Epidermal melanocyte (primary cell): ENCODE results near the gene TRIM28.
"Not testable (repeated sequence)": the region's sequence is repeated elsewhere in the genome, so short reads cannot be mapped to it uniquely, and the experiment has no call there.

Experiments used
- DNase-seq: peaks from one replicate; pipeline ENCODE4 v3.0.0; 2011; ENCODE audit warnings: low spot score; ENCODE audit not compliant: insufficient read length

TRIM28 gene

DNA sequence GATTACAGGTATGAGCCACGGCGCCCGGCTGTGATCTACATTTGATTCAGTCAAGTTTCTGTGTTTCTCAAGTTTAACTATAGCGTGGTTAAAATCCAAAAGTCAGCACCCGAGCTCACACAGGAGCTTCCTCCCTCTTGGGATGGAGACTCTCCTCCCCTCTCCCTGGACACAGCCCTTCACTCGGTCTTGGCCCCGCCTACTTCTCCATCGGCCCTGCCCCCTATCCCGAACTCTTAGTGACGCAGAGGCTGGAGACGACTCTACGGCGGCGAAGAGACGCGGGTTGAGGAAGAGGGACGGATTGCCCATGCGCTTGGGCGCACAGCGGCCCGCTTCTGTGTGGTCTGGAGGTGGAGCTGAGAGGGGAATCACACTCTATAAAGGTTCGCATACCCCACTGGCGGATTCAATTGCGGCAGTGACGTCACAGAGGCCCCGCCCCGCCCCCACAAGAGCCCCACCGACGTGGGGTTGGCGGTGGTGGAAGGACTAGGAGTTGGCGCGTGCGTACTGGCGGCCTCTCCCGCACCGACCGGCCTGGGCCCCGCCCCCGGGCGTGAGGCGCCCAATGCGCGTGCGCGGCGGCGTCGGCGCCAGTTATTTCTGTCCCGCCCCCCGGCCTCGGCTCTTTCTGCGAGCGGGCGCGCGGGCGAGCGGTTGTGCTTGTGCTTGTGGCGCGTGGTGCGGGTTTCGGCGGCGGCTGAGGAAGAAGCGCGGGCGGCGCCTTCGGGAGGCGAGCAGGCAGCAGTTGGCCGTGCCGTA, at the start of gene TRIM28:
Gene TRIM28, plus strand, starts transcription at position 239 of the 765 bp plus-strand sequence. CDS start 694 bp downstream, outside the sequence.
- peak; percentile 98 for DNase-seq

DNA sequence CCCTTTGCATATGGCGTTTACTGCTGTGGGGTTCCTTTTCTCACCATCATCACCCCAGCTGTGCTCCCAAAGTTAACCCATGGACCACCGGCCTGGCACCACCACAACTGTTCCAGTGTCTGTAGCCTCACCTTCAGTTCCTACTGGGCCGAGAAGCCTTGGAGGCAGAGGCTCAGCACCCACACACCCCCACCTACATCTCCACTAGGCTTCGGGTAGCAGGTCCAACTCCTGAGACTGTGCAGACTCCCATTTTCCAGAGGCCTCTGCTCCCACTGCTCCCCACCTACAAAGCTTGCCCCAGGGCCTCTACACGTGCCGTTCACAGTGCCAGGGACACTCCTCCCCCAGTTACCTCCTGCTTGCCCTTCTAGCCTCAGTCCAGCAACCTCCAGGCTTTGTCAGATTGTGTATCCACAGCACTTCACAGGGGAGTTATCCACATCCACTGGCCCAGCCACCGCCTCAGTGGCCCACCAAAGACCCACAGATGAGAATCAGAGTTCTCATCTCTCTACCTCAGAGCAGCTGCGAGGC, 46.2 kb upstream of the TRIM28 start:
- DNase-seq, result no peak

DNA sequence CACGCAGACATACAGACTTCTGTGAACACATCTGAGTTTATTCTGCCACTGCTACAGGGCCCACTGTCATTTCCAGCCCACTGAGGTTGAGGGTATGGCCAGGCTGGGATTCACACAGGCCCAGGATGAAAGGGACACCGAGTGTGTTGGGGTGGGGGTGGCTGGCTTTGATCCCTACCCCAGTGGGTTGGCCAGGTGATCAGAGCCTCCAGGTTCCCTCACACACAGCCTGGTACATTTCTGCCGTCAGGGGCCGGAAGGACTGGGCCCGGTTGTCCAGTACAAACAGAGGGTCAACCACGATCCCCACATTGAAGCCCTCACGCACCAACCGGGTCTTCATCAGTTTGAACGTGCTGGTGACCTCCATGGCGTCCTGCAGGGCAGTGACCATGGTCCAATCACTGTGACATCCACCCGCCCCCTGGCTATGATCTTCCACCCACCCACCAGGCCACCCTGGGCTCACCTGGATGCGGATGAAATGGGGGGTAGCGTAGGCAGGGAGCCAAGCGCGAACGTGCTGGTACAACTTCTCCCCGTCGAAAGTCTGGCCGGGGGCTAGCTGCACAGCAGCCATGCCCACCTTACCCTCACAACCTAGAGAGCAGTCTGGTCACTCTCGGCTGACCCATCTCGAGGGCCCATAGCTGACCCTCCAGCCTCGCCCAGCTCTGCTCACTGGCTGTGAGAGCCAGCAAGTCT, 45.4 kb upstream of the TRIM28 start:
- DNase-seq, result no peak

DNA sequence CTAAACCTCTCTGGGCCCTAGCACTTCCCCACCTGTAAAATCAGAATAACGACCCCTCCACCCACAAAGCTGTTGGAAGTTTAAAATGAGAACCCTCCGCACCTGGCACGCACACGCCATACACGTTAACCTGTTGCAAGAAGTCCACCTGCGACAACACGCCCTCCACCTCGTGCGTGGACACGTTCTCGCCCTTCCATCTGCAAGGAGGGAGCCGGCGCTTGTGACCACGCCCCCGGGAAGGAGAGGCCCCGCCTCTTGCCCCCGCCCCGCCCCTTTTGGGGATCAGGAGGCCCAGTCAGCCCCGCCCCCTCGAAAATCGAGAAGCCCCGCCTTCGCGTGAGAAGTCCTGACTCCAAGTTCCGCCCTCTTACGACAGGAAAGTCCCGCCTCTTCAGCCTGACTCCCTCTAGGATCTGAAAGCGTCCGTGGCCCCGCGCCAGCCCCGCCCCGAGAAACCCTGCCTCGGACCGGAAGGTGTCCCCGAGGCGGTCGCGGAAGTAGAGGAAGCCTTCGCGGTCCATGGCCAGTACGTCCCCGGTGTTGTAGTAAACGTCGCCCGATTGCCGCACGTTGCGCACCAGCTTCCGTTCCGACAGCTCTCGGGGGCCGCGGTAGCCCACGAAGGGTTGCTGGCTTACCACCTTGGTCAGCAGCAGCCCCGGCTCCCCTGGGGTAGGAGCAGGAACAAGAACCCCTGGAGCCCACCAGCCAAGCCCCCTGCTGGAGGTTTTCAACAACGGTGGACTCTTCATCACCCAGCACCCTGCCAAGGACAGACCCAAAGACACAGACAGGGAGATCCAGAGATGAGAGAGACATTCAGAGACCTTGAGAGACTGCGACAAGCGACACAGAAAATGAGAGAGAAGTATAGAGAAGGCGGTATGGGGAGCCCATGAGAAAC, 44.6 kb upstream of the TRIM28 start:
- DNase-seq, result peak; percentile 96

DNA sequence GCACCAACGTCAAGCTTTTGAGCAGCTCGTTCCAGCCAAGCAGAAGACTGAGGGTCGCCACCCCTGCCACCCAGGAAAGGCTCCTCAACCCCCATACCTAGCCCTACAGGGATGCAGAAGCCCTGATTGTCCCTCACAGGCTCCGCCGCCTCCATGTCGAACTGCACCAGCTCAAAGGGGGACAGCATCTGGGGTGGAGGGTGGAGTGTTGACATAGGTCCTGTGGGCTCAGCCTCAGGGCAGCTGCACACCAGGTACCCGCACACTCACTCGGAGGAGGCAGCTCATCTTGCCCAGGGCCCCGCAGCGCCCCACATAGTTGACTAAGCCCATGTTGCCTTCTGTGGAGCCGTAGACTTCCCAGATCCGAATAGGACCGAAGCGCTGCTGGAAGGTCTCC, 43.6 kb upstream of the TRIM28 start:
- no peak for DNase-seq

DNA sequence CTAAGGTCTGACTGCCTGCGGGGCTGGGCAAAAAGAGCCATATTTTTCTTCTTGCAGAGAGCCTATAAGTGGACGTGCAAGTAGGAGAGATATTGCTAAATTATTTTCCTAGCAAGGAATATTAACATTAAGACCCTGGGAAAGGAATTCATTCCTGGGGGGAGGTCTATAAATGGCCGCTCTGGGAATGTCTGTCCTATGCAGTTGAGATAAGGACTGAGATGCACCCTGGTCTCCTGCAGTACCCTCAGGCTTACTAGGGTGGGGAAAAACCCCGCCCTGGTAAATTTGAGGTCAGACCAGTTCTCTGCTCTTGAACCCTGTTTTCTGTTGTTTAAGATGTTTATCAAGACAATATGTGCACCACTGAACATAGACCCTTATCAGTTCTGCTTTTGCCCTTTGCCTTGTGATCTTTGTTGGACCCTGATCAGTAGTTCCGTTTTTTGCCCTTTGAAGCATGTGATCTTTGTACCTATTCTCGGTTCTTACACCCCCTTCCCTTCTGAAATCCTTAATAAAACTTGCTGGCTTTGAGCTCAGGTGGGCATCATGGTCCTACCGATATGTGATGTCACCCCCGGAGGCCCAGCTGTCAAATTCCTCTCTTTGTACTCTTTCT, 36.2 kb upstream of the TRIM28 start:
- DNase-seq, result not testable (repeated sequence)

DNA sequence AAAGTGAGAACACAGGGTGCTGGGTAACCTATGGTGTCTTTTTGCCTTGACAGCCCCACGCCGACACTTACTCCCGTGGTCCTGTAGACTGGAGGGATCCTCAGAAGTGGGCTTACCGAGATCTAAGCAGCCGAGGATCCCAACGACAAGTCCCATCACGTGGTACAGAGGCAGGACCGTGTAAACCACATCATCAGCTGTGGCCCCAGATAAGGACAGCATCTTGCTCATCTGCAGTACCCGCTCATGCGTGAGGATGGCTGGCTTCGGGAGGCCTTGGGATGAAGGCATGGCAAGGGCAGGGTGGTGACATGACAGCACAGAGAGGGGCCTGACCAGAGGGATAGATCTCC, 34.2 kb upstream of the TRIM28 start:
- no peak for DNase-seq

DNA sequence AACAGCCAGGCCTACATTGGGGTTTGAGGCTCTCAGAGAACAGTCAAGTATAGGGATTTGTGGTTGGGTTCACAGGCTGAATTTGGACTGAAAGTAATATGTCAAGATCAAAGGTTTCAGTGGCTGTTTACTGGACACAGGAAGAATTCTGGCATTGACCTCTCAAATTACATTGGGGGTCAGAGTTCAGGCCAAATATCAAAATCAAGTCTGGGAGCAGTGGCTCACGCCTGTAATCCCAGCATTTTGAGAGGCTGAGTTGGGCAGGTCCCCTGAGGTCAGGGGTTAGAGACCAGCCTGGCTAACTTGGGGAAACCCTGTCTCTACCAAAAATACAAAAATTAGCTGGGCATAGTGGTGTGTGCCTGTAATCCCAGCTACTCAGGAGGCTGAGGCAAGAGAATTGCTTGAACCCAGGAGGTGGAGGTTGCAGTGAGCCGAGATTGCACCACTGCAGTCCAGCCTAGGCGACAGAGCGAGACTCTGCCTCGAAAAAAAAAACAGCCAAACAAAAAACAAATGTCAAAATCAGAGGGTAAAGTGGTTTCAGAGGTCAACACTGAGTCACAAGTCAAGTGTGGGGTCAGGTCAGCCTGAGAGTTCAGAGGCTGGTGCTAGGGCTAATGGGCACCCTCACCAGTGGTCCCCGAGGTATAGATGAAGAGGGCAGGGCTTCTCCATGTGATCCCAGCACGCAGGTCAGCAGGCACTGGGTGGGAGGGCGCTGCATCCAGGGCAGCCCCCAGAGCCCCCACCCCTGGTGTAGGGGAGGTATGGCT, 33.6 kb upstream of the TRIM28 start:
- DNase-seq, result no peak

DNA sequence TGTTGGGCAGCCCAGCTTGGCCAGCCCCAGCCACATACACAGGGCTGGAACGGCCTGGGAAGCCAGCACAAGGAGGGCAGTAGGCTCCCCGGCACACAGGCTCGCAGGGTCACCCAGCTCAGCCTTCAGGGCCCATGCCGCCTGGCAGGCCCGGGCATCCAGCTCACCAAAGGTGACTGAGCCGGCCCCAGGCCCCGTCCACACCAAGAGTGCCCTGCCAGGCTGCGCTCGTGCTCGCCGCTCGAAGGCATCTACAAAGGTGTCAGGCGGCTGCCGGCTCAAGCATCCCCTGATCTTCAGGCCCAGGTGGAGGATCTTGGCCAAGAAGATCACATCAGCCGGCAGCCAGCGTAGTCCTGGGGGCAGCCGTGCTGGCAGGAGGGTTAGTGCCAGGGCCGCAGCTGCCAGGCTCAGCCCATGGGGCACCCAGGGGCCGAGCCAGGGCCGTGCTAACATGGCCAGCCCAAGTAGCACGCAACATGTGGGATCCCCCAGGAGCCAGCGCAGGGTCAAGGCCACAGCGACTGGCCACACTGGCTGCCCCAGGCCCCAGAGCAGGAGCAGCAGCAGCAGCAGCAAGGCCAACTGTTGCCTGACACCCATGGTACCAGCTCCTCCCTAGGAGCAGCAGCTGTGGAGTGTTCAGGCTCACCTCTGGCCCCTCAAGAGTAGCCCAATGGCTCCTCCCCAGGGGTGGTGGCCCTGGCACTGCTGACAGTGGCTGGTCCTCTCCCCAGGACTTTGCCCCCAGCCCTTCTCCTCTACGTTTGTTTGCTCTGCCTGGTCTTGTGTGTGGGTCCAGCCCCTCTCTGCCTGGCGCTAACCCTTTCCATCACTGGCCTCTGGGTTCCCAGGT, 32.3 kb upstream of the TRIM28 start, which contains the start of gene SLC27A5:
Gene SLC27A5, minus strand, starts transcription at position 640 of the 856 bp plus-strand sequence. Its CDS starts 37 bp downstream, at position 603.
- no peak for DNase-seq

DNA sequence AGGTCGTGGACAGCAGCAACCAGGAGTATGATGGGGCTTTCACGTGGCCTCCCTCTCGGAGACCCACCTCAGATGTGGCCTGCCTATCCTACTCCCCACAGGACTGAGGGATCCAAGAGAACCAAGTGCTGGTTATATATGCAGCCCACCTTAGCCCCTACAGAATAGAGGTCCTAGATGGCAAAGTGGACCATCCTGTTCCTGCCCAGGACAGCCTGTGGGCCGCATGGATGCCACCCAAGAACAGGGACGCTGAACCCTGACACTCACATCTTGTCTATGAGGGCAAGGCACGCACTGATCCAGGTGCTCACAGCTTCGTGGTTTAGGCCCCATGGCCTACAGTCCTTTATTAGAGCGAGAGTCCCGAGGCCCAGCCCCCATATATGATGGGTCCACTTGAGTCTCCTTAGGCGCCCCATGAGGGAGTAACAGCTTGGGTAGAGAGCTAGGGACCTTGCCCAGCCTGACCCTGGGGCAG, 30.6 kb upstream of the TRIM28 start:
- no peak for DNase-seq

DNA sequence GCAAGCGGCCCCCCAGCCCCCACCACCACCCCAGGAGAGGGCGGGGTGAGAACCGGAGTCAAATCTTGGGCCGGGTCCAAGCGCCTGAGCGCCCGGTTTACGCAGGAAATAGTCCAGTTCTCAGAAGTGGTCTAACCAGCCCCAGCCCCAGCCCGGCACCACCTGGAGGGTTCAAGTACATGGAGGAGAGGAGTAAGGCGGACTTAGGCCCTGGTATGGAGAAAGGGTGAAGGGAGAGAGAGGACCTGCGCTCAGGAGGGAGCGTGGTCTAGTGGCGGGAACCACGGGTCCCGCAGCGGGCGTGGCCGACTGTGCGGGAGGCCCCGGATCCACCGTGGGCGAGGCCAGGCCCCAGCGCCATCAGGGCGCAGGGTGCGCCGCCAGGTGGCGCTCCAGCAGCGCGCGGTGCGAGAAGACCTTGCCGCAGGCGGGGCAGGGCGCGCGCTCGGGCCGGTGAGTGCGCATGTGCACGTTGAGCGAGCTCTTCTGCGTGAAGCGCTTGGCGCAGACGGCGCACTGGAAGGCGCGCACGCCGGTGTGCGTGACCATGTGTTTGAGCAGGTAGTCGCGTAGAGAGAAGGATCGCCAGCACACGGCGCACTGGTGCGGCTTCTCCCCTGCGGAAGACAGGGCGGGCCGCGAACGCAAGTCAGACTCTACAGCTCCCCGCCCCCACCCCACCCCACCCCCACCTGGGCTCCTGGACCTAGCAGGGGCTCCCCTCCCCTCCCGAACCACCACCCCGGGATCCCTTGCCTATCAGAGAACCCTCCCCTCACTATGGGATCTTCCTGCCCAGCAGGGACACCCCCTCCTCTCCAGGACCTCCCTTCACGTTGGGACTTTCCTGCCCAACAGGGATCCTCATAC, 29.9 kb upstream of the TRIM28 start:
- DNase-seq, result peak; percentile 79

DNA sequence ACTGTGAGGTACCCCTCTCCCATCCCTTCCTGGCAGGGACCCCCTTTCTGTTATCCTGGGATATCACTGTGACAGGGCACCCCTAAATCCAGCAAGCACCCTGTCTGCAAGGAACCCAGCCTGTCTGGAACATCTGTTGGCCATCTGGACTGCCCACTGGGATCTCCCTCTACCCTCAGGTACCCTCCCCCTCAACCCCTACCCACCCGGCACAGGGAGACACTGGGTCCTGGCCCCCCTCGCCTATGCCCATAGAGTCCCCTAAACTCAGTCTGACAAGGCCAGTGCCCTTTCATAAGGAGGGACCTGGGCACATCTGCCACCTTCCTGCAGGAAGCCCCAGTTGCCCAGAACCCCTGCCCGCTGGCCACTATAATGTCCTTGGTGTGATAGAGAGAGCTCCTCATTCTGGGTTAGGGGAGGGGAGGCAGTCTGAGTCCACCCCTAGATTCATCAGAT, 29.3 kb upstream of the TRIM28 start:
- DNase-seq, result no peak

DNA sequence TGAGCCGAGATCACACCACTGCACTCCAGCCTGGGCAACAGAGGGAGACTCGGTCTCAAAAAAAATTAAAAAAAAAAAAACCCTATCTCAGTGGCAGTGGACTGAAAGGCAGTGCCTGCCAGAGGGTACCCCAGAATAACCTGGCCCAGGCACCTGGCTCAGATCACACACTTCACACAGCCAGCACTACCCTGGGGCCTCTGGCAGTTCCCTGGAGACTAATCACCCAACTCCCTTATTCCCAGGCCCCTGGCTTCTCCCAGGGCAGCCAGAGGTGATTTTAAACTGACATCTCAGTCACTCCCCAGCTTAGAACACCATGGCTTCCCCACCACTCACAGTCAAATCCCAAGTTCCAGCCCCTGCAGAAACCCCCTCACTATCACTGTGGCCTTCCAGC, 28.6 kb upstream of the TRIM28 start:
- no peak for DNase-seq

DNA sequence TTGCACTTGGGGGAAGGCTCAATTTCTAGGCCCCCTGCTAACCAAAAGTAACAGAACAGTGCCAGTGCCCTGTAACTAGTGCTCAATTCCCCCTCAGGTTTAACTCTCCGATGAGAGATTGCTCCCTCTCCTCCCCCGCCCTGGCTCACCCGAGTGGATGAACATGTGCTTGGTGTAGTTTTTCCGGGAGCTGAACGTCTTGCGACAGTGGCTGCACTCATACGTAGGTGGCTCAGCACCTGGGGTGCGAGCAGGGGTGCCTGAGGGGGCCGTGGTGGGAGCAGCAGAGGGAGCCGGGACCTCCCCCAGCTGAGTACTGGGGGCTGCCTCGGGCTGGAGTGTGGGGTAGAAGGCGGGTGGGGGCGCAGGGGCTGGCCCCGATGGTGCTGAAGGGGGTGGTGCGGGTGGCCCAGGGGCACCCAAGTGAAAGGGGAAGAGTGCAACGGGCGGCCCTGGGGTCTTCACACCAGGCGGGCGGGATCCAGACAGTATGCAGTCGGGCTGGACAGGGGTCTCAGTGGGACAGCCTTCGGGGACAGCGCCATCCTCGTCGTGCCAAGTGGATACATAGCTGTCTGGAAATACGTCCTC, 27.5 kb upstream of the TRIM28 start:
- no peak for DNase-seq

DNA sequence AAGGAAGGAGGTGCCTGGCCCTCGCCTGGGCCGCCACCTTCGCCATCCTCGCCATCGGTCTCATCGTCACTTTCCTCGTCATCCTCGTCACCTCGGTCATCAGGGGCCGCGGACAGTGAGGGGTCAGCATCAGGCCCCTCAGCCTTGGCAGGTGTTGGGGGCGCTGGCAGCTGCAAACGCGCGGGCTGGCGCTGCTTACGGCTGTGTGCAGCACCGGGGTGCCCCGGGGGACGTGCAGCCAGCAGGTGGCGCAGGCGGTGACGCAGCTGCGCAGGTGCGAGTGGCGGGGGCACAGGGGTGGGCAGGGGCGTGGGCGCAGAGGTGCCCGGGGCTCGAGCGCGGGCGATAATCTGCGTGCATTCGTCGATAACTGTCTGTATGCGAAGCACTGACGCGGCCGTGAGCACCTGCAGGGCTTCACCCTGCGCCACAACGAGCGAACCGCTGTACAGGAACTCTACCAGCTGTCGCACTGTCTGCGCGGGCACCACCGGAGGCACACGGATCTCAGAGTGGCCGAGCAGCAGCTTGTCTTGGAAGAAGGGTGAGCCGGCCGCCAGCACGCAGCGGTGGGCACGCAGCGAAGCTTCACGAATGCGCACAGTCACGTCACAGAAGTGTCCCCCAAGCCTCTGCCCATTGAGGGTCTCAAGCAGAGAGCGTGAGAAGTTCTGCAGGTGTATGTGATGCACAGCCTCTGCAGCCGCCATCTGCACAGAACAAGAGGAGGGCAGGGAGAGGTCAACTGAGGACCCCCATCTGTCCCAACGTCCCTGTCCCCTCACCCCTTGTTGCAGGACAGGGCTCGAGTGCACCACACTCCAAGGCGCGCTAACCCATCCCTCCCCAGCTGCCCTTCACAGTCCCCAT, 26.7 kb upstream of the TRIM28 start:
- no peak for DNase-seq

DNA sequence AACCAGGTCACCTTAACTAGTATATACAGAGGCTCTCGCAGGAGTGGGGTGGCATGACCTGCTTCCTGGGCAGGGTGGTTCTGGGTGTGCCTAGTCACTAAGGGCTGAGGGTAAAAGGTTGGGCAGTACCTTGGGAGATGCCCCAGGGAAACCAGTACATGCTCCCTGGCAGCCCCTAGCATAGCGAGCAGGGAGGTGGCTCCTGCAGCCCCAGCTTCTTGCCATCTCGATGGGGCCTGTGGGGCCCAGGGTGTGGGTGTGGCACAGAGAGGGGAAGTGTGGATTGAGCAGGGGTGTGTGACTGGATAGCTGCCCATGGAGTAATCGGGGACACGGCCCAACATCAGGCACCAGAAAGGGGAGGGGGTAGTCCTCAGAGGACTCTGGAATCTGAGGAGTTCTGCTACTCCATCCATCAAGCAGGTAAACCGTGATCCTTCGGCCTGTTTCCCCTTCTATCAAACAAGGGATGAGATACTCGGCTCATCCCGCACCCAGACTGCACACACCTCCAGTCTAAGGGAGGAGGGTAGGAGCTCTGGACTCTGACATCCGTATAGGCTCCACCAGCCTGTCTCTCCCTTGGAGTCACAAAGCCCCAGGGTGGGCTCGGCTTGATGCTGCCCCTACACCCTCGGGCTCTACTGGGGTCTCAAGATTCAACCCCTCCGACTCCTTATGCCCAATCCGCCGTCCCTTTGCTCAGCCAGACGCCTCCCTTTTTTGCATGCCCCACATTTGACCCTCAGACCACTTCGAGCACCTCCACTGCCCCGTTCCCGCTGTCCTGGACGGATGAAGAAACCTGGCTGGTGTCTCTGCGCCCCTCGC, 25.4 kb upstream of the TRIM28 start:
- no peak for DNase-seq
